AG10803 (cell line): Measurements from ENCODE around the gene C19orf81.

ENCODE experiments used
- DNase-seq: peaks from one replicate; pipeline ENCODE4 v3.0.0; 2010; ENCODE audit warnings: low read depth
- H3K4me3 ChIP-seq: 2 replicates; pipeline ENCODE4 v1.5.1; 2011; ENCODE audit warnings: mild to moderate bottlenecking, low read length, control low read depth
- CTCF ChIP-seq: conservative IDR thresholded peaks from 2 replicates; pipeline ENCODE4 v1.5.1; 2011; ENCODE audit warnings: mild to moderate bottlenecking, low read length, control low read depth, inconsistent platforms

Gene C19orf81

GRCh38 chr19:50633973-50634372 is 15.3 kb upstream of the C19orf81 start:
- no peak for TF ChIP-seq CTCF
- no peak for DNase-seq

GRCh38 chr19:50636317-50637085 is 12.7 kb upstream of the C19orf81 start:
- H3K4me3 ChIP-seq = no peak overlapping the region
- no peak for DNase-seq
- no peak for TF ChIP-seq CTCF

More at GRCh38 chr19:50633973-50634372, 15.3 kb upstream of the C19orf81 start:
- no peak overlapping the region for H3K4me3 ChIP-seq

- TF ChIP-seq CTCF = no peak
- H3K4me3 ChIP-seq = no peak overlapping the region
- no peak for DNase-seq
Observed at GRCh38 chr19:50638600-50638999, 10.6 kb upstream of the C19orf81 start.

- H3K4me3 ChIP-seq = peak within 1 kb of the TSS; percentile 33
- DNase-seq = peak; percentile 29
- TF ChIP-seq CTCF = no peak
Observed at GRCh38 chr19:50639121-50640112, 9.8 kb upstream of the C19orf81 start, which contains the start of gene SYT3. Gene SYT3 (minus strand): TSS chr19:50639881. CDS start chr19:50637411, 2,470 bp downstream.

GRCh38 chr19:50640368-50640767 is 8.9 kb upstream of the C19orf81 start:
- TF ChIP-seq CTCF = no peak
- H3K4me3 ChIP-seq = no peak overlapping the region
- no peak for DNase-seq

GRCh38 chr19:50644315-50644915 is 4.8 kb upstream of the C19orf81 start:
- H3K4me3 ChIP-seq = no peak overlapping the region
- DNase-seq = no peak
- TF ChIP-seq CTCF = no peak
